Measurements from ENCODE around the gene SELENOM.
"Not testable (repeated sequence)": the region's sequence is repeated elsewhere in the genome, so short reads cannot be mapped to it uniquely, and the experiment has no call there.

Gene SELENOM

DNA sequence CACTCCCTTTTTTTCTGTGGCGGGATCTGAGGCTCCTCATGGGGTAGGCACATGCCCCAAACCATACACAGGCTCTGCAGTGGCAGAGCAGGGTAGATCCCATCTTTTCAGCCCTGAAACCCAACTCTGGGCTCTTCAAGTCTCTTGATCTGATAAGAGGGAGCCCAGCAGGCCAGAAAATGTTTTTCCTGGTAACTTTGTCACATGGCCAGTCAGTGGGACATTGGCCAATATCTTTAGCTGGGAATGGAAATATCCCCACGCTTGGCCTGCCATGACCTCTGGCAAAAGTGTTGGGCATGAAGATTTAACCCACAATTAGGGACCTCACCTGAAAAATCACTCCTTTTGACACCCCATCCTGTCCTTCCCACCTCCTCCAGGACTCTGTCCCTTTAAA lies 23.5 kb upstream of the SELENOM start:
- no peak for DNase-seq (ENCODE audit: low spot score)

DNA sequence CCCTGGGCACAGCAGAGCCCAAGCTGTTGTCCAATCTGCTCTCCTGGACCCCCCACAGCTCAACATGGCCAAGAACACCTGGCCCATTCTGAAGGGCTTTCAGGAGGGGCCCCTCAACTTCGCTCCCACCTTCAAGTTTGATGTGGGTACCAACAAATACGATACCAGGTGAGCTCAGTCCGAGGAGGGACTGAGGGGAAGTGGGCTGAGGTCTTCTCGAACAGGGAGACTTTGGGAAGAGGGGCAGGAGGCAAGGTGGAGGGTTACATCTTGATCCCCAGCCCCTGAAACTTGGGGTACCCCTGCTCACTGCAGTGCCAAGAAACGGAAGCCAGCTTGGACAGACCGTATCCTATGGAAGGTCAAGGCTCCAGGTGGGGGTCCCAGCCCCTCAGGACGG lies 20.8 kb upstream of the SELENOM start:
- no peak for DNase-seq (ENCODE audit: low spot score)

DNA sequence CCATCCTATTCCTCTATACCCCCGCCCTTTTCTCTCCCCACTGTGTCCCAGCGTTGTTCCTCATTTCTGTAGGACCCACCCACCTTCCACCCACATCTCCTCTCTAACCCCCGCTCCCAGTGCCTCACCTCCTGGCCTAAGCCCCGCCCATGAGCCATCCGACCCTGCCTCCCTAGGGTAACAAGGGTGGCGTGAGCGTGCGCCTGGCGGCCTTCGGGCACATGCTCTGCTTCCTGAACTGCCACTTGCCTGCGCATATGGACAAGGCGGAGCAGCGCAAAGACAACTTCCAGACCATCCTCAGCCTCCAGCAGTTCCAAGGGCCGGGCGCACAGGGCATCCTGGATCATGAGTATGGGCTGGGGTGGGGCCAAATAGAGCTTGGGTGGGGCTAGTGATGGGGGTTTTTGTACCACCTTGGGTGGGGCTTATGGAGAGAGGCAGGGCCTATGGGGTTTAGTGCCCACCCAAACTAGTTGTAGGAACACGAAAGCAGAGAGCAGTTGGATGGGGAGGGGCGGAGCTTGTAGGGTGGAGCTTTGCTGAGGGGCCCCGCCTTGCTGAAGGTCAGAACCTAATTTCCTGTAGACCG lies 19.9 kb upstream of the SELENOM start:
- no peak for DNase-seq (ENCODE audit: low spot score)

DNA sequence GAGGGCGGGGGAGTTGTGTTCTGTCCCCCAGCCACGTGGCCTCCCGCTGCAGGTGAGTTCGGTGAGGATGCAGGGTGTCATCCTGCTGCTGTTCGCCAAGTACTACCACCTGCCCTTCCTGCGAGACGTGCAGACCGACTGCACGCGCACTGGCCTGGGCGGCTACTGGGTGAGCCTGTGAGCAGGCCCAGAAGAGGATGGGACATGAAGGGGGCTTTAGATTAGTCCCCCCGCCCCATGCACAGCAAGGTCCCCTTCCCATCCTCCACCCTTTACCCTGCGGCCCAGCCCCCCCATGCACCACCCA lies 19.5 kb upstream of the SELENOM start:
- no peak for DNase-seq (ENCODE audit: low spot score)

DNA sequence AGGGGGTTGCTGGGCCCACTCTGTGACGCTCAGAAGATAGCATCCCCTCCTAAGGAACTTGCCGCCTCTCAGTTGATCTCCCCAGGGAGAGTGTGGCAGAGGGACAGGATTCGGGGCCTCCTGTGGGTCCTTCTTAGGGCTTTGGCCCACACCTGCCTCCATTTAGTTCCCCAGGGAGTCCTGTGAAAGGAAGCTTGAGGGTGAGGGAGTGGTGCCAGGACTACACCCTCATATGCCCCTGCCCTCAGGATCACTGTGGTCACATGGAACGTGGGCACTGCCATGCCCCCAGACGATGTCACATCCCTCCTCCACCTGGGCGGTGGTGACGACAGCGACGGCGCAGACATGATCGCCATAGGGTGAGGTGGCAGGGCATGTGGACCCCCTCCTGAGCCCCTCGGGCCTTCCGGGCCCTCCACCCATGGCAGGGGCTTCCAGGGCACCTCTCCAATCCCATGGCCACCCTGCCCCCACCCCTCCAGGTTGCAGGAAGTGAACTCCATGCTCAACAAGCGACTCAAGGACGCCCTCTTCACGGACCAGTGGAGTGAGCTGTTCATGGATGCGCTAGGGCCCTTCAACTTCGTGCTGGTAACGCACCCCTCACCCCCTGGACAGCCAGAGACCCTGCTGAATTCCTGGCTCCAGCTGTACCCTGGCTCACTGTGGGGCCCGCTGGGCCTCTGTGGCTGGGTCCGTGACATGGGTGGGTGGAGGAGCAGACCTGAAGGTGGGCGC lies 18.9 kb upstream of the SELENOM start:
- no peak for DNase-seq (ENCODE audit: low spot score)

DNA sequence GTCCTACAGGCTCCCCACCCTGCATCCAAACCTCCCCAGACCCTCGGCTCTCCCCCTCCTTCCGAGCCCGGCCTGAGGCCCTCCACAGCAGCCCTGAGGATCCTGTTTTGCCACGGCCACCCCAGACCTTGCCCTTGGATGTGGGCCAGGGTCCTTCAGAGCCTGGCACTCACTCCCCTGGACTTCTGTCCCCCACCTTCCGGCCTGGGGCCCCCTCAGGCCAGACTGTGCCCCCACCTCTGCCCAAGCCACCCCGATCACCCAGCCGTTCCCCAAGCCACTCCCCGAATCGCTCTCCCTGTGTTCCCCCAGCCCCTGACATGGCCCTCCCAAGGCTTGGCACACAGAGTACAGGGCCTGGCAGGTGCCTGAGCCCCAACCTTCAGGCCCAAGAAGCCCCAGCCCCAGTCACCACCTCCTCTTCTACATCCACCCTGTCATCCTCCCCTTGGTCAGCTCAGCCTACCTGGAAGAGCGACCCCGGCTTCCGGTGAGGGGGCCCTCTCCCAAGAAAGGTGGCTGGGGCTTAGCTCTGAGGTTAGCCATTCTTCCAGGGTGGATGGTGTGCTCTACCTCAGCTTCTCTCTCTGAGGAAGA lies 18.3 kb upstream of the SELENOM start:
- no peak for DNase-seq (ENCODE audit: low spot score)

DNA sequence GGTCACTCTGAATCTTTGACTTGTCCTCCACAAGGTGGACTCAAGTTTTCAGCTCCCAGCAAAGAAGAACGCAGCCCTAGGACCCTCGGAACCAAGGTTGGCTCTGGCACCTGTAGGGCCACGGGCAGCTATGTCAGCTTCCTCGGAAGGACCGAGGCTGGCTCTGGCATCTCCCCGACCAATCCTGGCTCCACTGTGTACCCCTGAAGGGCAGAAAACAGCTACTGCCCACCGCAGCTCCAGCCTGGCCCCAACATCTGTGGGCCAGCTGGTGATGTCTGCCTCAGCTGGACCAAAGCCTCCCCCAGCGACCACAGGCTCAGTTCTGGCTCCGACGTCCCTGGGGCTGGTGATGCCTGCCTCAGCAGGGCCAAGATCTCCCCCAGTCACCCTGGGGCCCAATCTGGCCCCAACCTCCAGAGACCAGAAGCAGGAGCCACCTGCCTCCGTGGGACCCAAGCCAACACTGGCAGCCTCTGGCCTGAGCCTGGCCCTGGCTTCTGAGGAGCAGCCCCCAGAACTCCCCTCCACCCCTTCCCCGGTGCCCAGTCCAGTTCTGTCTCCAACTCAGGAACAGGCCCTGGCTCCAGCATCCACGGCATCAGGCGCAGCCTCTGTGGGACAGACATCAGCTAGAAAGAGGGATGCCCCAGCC lies 17.6 kb upstream of the SELENOM start:
- no peak for DNase-seq (ENCODE audit: low spot score)

DNA sequence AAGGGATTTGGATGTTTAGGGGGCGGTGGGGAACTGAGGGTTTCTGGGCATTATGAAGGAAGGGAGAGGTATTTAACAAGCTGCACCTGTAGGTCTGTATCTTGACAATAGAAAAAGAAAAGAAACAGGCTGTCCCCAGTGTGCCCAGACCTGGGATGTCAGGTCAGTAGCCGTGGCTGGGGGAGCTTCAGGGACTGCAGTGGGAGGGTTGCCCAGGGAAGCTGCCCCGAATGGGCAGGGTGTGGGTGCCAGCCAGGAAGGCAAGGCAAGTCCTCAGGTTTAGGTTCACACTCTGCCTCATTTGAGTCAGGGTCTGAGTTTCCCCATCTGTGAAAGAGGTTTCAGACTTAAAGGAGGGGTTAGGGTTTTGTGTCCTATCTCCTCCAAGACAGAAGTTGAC lies 16.9 kb upstream of the SELENOM start:
- no peak for DNase-seq (ENCODE audit: low spot score)

DNA sequence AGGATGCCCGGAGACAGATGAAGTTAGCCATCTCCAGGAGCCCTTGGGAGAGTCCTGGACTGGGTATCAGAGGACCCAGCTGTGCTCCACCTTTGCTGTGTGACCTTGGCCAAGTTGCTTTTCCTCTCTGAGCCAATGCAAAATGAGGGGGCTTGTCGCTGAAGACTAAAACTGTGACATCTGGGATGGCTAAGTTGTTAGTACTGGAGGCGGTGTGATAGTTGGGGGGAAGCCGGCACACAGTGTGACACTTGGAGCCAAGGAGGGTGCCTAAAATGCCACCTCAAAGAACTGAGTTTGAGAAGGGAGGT lies 15.9 kb upstream of the SELENOM start:
- no peak for DNase-seq (ENCODE audit: low spot score)

DNA sequence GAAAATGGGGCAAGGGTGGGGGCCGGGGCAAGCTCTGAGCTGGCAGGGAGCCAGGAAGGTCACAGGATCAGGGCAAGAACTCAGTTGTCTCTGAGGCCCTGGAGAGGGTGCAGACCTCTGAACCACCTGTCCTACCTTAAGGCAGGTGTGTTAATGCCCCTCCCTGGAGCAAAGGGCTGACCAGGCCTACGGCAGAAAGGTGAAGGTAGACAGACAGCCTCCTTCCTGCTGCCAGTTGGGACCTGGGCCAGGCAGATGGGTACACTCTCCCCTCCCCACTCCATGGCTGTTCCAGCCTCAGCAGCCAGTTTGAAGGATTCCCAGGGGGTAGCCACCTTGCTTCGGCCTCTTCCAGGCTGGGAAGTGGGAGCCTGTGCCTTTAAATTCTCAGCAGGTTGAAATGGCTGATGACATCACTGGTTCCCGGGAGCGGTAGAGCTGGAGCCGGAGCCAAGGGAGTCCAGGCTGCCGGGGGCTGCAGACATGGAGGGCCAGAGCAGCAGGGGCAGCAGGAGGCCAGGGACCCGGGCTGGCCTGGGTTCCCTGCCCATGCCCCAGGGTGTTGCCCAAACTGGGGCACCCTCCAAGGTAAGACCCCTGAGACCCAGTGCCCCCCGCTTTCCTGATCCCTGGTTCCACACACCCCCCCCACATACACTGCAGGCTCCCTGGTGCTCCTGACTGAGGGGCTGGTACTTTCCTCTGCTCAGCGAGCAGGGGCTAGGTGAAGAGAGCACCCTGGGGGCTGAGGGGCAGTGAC lies 15.3 kb upstream of the SELENOM start, which contains the start of gene INPP5J:
TSS of gene INPP5J (plus strand) at position 435 of the 760 bp plus-strand sequence. CDS start at position 484, 49 bp downstream.
- DNase-seq (ENCODE audit: low spot score), result peak; percentile 53

DNA sequence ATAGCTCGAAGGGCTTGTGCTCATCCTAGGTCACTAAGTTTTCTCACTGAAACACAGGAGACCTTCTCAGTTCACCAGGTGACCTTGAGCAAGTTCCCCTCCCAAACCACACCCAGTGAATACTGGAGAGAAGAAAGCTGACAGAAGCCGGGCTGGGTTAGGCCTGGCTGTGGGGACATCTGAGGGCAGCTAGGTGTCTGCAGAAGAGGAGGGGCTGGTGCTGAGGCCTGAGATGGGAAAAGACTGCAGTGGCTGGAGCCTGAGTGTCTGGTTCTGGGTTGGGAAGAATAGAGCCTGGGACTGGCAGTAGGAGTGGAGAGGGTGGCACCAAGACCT lies 14.8 kb upstream of the SELENOM start:
- DNase-seq (ENCODE audit: low spot score), result no peak

DNA sequence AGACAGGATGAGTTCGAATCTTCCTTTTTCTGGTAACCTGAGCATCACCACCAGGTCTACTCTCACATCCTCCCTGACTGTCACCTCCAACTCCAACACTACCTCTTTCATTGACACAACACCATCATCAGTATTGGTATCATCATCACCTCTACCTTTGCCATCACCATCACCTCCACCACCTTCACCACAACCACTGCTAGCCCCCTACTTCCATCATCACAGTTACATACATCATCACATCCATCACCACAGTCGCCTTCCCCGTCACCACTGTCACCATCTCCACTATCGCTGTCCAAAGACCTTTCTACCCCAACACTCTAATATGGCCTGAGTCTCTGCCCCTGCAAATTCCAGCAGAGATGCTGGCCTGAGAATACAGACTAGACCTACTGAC lies 14.0 kb upstream of the SELENOM start:
- DNase-seq (ENCODE audit: low spot score), result no peak

DNA sequence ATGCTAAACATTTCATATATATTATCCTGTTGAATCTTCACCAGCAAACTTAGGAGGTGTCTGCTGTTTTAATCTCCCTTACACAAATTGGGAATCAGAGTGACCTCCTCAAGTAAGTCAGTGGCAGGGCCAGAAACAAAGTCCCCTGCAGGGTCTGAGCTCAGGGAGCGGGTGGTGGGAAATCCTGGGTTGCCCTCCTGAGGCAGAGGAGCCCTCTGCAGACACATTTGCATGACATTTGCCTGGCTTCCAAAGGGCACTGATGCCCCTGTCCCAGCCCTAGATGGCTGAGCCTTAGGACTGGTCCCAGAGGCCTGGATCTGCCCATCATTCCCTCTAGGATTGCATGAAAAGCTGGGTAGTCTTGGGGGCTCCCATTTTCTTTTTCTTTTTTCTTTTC lies 13.3 kb upstream of the SELENOM start:
- DNase-seq (ENCODE audit: low spot score), result no peak

DNA sequence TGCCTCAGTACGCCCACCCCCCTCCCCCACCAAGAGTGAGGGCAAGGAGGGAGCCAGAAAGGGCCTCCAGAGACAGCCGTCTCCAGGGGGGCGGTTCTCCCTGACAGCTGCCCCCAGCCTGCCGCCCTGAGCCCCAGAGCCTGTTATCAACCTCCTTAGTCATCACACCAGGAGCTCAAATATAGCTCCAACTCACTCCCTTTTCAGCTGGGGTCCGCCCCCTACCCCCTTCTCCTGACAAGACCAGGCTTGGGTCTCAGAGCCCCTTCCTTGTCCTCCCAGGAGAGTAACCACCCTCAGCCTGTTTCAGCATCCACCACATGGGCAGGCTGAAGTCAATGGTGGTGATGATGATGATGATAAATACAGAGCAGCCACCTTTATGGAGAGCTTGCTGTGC lies 12.9 kb upstream of the SELENOM start:
- DNase-seq (ENCODE audit: low spot score), result no peak

DNA sequence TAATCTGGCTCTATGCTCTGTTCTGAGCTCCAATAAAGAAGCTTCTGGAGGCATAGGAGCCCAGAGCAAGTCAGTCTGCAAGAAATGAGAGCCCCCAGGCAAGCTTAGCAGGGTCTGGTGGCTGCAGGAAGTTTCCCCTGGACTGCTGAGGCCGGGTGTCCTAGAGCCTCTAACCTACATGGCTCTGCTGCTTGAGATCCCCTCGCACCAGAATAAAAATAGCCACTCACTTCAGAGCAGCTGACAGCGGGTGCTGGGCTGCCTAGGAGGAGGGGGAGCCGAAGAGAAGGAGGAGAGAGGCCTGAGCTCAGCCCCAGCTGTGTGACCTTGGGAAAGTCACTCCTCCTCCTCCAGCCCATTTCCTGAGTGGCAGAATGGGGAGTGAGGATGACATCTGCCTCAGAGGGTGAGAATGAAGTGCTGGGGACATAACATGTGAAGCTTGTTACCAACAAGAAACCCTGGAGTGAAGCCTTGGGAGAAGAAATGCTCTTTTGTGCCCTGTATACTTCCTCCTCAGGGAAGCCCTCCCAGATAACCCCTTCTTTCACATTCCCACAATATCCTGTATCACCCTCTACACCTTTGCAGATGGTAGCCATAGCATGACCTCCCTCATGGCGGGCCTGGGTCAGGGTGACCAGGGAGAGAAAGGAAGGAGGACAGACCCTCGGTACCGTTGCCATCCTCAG lies 11.8 kb upstream of the SELENOM start:
- no peak for DNase-seq (ENCODE audit: low spot score)

DNA sequence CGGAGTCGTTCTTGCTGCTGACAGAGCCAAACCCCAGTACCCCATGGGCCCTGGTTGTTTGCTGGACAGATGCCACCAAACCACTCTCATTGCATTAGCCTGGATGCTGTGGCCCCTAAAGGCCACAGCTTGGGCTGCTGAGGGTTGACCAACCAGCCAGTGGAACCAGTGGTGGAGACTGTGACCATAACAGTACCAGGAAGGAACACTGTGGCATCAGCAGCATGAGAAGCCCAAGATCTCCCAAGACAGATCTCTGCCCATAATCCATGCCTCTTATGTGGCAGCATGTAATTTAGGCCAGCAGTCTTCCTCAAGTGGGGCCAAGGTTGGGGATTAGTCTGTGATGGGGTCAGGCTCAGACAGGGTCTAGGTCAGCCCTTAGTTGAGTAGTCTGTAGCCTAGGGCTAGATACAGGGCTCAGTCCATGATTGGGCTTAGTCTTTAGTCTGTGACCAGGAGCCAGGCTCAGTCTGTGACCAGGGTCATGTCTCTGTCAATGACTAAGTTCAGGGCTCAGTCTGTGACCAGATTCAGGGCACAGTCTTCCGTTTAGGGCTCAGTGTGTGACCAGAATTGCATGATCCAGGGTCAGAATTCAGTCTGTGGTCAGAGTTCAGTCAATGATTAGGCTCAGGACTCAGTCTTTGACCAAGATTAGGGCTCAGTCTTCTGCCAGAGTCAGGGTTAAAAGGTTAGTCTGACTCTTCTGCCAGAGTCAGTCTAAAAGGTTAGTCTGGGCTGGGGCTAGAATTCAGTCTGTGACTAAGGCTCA lies 10.9 kb upstream of the SELENOM start:
- DNase-seq (ENCODE audit: low spot score), result no peak

DNA sequence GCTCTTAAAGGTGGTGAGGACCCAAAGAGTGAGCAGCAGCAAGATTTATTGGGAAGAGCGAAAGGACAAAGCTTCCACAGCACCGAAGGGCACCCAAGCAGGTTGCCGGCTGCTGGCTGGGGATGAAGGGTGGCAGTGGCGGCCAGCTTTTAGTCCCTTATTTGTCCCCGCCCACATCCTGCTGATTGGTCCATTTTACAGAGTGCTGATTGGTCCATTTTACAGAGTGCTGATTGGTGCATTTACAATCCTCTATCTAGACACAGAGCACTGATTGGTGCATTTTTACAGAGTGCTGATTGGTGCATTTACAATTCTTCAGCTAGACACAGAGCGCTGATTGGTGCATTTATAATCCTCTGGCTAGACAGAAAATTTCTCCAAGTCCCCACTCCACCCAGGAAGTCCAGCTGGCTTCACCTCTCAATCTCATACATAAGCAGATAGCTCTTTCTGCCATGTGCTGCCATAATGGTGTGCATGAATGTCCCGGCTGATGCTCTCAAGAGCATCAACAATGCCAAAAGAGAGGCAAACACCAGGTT lies 5.3 kb upstream of the SELENOM start:
- DNase-seq (ENCODE audit: low spot score), result not testable (repeated sequence)

DNA sequence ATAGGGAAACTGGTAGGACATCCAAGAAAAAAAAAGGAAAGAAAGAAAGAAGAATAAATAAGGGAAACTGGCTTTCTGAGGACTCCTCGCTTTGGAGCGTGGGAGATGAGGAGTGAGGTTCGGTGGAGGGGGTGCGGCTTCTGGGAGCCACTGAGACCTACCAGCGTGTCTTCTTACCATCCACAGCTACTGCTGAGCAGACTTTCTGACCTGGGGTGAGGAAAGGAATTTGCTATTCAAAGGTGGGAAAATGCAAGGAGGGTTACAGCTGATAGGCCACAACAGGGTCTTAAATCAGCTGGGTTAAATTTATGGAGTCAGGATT lies 488 bp upstream of the SELENOM start:
- DNase-seq (ENCODE audit: low spot score), result no peak

DNA sequence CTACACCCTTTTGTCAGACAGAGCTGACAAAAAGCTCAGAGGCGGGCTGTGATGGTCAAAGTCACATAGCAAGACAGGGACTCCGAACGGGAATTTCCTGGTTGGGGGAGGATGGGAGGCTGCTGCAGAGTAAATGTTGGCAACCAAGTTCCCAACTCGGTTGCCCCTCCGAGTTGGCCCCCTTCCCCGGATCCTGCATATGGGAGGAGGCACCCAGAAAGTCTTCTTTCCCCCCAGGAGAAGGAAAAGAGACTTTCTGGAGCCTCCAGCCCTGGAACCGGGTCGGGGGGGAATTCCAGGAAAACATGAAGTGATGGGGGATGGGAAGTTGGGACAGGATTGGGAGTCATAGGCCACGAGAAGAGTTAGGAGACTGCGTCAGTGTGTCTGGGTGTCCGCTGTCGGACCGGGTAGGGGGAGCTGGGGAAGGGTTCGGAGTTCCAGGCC lies 614 bp downstream of the SELENOM start:
- DNase-seq (ENCODE audit: low spot score), result no peak

DNA sequence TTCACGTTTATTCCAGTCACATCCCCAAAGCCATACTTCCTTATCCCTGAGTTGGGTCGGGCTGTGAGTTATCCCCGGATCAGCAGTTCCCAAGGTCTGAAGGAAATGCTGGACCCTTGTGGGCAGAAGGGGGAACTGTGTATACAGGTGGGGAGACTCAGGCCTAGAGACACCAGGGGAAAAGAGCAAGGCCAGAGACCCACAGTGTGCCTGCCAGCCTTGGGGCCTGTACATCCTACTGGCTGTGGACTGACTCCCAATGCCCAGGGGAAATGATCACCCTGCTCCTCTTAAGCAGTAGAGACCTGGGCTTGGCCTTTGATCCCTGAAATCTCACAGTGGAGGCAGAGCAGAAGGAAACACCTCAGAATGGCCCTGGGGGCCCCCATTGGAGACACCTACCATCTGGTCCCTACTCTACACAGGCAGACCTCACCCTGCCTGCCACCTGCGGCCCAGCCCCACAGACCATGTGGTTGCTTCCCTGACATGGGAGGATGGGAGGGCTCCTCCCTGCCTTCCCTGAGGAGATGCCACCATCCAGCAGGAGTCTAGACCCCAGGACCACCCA lies 1.3 kb downstream of the SELENOM start:
- no peak for DNase-seq (ENCODE audit: low spot score)

Data from COLO829 (cell line).